Astrocyte (in vitro differentiated cells and primary cell): ENCODE measurements around the gene MPV17L.
"Not testable (repeated sequence)": the region's sequence is repeated elsewhere in the genome, so short reads cannot be mapped to it uniquely, and the experiment has no call there.

ENCODE experiments used
- CTCF ChIP-seq: IDR thresholded peaks from 2 replicates; pipeline ENCODE4 v1.5.1; 2011; ENCODE audit warnings: low read depth, mild to moderate bottlenecking, inconsistent platforms, low read length, moderate library complexity; ENCODE audit not compliant: insufficient read depth
- EZH2 ChIP-seq: IDR thresholded peaks from 2 replicates; pipeline ENCODE4 v1.6.1; 2012; ENCODE audit warnings: mild to moderate bottlenecking, low read length, inconsistent platforms; ENCODE audit not compliant: insufficient read depth

- not testable (repeated sequence) for TF ChIP-seq CTCF, EZH2
Measured at GRCh38 chr16:15389916-15390315, 5.6 kb upstream of the MPV17L start.
